Stimulated activated CD8-positive, alpha-beta memory T cell treated with anti-CD3 and anti-CD28 coated beads, Interleukin-15, amount 100 ng/mL, for 48 hours (primary cell): Measurements from ENCODE around the gene RIN1.

Experiments used
- DNase-seq, 2 donors: peaks; one replicate each; pipeline ENCODE4 v3.0.0-alpha.2; 2020; ENCODE audit warnings: low read depth in 2 of 2

The RIN1 gene

GRCh38 chr11:66294626-66295620, 41.3 kb downstream of the RIN1 start:
- DNase-seq: no peak

GRCh38 chr11:66293777-66294625, 42.2 kb downstream of the RIN1 start:
- no peak for DNase-seq

DNA sequence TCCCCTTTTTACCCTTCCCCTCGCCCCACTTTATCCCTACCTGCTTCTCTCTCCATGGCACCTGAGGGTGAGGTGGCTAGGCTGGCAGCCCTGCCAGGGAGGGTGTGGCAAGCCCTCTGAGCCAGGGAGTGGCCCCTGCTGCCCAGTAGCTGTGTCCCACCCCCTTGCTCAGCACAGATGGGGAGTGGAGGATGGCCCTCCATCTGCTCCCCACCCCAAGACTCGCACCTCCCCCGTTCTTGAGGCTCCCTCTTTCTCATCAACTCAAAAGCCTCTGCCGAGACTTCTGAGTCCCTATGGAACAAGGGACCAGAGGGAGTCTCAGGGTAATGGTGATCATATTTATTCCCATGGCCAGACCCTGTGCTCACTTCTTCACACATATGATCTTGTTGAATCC, 42.9 kb downstream of the RIN1 start:
- DNase-seq: no peak

DNA sequence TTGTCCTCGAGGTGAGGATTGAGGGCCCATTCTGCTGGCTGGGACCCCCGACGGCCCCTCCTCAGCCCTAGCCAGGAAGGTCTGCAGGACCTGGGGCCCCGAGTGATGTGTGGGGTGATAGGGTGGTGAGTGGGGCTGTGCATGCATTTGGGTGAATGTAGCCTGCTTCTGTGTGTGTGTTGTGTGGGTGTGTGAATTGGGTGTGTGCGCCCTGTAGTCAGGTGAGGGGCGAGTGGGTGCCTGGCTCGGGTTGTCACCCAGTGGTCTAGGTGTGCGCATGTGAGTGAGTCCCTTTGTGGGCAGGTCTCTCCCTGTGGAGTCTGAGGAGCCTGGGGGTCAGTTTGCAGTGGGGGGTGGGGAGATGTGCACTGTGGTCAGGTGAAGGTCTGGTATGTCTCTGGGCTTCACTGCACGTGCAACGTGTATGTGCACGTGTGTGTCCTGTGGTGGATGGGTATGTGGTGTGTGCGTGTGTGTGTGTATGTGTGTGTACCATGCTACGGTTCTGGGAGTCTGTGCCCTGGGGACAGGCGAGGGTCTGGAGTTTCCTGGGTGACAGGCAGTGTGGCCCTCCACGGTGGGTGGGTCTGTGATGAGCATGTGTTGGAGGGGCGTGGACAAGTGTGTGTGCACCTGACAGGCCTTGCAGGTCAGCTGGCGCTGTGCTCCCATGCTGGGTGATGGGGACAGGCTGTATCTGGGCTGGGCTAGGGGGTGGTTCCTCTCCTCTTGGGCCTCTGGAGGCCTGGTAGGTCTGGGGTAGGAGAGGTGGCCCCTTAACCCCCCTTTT, 43.5 kb downstream of the RIN1 start:
- DNase-seq: no peak

GRCh38 chr11:66291706-66292542, 44.3 kb downstream of the RIN1 start, which contains the start of gene TMEM151A:
Gene TMEM151A (plus strand): TSS chr11:66291894. CDS start chr11:66292014, 120 bp downstream.
- no peak for DNase-seq

- no peak for DNase-seq
These were observed 44.9 kb downstream of the RIN1 start for GRCh38 chr11:66291303-66291705.

GRCh38 chr11:66290330-66290621, 46.0 kb downstream of the RIN1 start:
- DNase-seq: no peak

DNA sequence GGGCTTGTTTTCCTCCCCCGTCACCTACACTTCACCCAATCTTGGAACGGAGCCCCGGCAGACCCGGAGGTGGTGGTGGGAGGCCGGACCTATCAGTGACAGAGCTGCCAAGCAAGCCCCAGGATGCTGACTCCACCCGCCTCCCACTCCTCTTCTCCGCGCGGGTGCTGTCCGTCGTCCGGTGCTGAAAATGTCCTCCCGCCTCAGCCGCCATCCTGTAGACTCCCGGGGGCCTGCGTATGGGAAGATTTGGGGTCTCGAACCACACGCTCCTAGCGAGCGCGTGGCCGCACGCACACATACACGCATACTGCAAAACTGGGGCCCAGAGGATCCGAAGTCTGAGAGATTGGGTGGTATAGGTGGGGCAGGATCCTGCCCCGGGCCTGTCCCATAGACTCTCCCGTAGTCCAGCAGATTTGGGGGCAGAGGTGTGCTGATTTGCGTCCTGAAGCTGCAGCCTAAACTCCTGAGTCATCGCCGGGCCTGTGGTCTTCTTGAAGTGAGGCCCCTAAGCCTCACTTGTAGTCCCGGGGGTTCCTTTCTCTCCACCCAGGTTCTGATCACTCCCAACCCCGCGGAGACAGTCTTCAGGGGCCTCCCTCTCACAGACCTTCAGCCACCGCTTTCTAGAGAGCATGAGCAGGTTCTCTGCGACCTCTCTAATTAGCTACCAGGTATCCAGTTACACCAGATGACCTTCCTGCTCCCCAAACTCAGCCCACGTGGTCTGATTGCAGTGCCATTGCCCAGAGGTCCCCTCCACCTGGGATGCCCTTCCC, 46.5 kb downstream of the RIN1 start:
- DNase-seq: peak; percentile 68 to 75

DNA sequence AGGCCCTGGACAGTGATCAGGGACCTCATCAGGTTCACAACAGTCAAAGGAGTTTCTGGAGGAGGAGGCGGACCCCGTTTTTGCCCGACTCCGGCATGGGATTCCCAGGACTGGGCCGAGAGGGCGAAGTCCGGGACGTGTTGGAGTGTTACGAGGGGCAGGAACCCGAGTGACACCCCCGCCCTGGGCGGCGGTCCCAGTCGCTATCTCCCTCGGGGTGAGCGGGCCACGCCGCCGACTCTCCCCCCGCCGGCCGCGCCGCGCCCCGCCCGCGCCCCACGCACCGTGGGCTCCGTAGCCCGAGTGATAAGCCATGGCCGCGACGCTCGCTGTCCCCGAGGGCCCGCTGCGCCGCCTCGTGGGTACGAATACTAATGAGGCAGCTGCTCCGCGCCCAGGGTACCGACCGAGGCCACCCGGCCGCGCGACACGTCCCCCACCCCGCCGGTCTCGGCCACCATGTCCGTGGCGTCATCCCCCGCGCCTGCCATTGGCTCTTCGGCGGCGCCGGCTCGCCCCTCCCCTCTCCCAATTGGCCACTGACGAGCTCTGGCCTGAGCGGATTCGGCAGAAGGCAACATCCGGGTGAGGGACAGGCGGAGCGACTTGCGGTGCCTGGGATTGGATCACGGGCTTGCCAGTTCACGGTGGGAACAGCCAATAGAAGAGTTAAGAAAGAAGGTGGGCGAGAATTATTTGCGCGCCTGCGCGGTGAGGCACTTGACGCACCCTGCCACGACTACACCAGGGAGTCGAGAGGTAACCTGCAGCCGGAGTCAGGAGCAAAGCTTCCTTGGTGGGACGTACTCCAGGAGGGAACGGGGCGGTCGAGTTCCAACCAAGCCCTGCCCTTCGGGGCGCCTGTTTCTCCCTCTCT, 47.3 kb downstream of the RIN1 start, which contains the start of gene YIF1A:
Gene YIF1A (minus strand): TSS at position 473 of the 877 bp plus-strand sequence. CDS start 158 bp downstream, at position 315.
- peak; percentile 98 to 99 for DNase-seq

DNA sequence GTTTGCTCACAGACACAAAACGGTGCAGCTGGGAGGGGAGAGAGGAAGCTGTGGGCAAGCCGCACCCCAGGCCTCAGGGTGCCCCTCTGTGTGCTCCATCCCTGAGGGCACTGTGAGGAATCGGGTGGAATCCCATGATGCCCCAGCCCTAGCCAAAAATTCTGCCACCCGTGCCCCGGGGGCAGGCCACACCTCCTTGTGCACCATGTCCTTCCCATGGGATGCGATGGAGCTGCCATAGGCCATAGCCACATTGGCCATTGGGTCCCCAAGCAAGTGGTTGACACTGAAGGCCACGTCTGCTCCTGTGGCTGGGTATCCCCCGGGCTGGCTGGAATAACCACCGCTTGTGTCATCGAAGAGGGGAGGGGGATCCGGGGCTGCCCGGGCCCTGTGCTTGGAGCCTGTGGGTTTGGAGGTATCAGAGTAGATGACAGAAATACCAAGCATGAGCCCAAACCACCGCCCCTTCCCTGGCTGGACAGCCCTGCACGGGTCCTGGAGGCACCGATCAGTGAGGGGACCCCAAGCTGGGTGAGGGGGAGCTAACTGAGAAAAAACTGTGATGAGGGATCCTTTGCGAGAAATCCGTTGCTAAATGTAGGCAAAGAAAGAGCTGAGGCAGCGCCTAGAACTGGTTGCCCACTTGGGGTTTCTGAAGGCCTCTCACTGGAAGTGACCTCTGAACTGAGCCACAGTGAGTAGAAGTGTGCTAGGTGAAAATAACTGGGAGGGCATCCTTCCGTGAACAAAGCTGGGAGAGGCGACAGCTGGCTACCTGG, 48.2 kb downstream of the RIN1 start:
- DNase-seq: no peak

DNA sequence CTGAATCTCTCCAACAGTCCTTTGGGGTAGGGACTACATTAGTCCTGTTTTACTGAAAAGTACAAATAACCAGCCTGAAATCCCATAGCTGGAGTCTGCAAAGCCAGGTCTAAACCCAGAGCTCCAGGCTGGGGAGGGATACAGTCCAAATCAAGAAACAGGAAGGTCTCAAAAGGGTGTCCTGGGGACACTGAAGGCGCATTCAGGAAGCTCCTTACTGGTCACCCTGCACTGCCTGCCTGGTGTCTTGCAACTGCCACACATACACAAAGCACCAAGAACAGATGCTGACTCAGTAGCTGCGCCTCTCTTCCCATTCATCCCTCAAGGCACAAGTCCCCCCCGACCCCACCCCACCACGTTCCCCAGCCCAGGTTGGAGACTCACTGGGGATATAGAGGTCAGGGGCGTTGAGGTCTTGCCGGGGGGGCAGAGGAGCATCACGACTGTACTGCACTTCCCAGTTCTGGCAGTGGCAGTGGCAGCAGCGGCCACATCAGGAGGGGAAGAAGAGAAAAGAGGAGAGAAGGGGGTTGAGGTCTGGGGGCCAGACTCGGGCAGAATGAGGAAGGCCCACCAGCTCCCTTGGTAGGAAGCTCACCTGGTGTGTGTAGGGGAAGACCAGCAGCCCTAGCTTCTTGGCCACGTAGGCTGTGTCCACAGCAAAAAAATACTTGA, 48.9 kb downstream of the RIN1 start:
- DNase-seq: no peak

- no peak for DNase-seq
These were observed 49.5 kb downstream of the RIN1 start for GRCh38 chr11:66286699-66287098.

GRCh38 chr11:66285250-66285947, 50.8 kb downstream of the RIN1 start:
- DNase-seq: no peak

GRCh38 chr11:66284526-66285078, 51.6 kb downstream of the RIN1 start:
- DNase-seq: no peak

DNA sequence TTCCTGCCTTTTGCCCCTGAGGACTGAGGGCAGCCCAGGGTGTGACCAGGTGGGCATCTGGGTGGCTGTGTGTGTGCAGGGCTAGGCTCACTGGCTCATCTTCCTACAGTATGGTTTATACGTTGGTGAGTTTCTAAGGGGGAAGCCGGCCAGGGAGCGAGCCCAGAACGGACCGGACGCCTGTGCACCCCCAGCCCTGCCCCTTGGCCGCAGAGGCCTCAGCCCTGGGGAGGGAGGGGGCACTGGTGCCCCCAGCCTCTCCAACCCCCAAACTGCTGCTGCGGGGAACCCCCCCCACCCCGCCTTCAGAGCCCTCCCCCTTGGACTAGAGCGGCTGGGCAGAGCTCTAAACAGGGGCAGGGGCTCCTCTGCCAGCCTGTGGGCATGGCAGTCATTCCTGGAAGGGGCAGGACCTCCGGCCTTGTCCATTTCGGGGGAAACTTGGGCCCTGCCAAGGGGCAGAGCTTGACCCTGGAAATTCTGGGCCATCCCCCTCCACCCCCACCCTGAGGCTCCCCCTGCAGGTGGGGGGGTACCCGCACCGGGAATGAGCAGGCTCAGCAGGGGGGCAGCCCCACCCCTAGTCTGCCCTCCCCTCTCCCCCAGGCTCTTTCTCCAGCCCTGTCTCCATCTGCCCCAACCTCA, 52.7 kb downstream of the RIN1 start:
- DNase-seq: no peak
